H9 (cell line): ENCODE data around the gene PRUNE2. TPM values are rescaled to one million over a fixed set of nuclear protein-coding genes. Genes with fewer than 3 reads are reported as not detected.

ENCODE experiments used
- DNase-seq: peaks from one replicate; pipeline ENCODE4 v3.0.0-alpha.2; 2017
- H2AFZ ChIP-seq: one replicate; pipeline ENCODE4 v1.6.1; 2013; ENCODE audit warnings: mild to moderate bottlenecking, low read length, control low read depth, moderate library complexity
- H2AK5ac ChIP-seq: 2 replicates; pipeline ENCODE4 v1.6.1; 2013; ENCODE audit warnings: low read length, control low read depth, mixed read lengths; ENCODE audit not compliant: insufficient read length
- H2BK120ac ChIP-seq: one replicate; pipeline ENCODE4 v1.6.1; 2013; ENCODE audit warnings: low read depth, mild to moderate bottlenecking, low read length, control low read depth, inconsistent platforms; ENCODE audit not compliant: poor library complexity, severe bottlenecking
- H2BK12ac ChIP-seq: 2 replicates; pipeline ENCODE4 v1.6.1; 2013; ENCODE audit warnings: low read length, control low read depth, mixed read lengths, low read depth; ENCODE audit not compliant: insufficient read length
- H2BK15ac ChIP-seq: 2 replicates; pipeline ENCODE4 v1.6.1; 2013; ENCODE audit warnings: low read depth, low read length, control low read depth
- H2BK20ac ChIP-seq: one replicate; pipeline ENCODE4 v1.6.1; 2013; ENCODE audit warnings: low read depth, mild to moderate bottlenecking, low read length, control low read depth, inconsistent platforms; ENCODE audit not compliant: poor library complexity, severe bottlenecking
- H2BK5ac ChIP-seq: 2 replicates; pipeline ENCODE4 v1.6.1; 2013; ENCODE audit warnings: low read length, control low read depth, mixed read lengths; ENCODE audit not compliant: insufficient read length
- H3K14ac ChIP-seq: 2 replicates; pipeline ENCODE4 v1.6.1; 2013; ENCODE audit warnings: low read length, control low read depth; ENCODE audit not compliant: insufficient read depth
- H3K18ac ChIP-seq: 2 replicates; pipeline ENCODE4 v1.6.1; 2013; ENCODE audit warnings: low read depth, mild to moderate bottlenecking, mixed read lengths, low read length, control low read depth; ENCODE audit not compliant: insufficient read length
- H3K23ac ChIP-seq: 2 replicates; pipeline ENCODE4 v1.6.1; 2013; ENCODE audit warnings: low read length, control low read depth, mixed read lengths, low read depth; ENCODE audit not compliant: insufficient read length
- H3K23me2 ChIP-seq: 2 replicates; pipeline ENCODE4 v1.6.1; 2013; ENCODE audit warnings: low read depth, mild to moderate bottlenecking, mixed read lengths, low read length, control low read depth; ENCODE audit not compliant: insufficient read length, poor library complexity, severe bottlenecking
- H3K27ac ChIP-seq: 2 replicates; pipeline ENCODE4 v1.5.1; 2013; ENCODE audit warnings: low read length, control low read depth, mixed read lengths, low read depth; ENCODE audit not compliant: insufficient read length
- H3K27me3 ChIP-seq: 2 replicates; pipeline ENCODE4 v1.6.1; 2013; ENCODE audit warnings: low read length, control low read depth, inconsistent platforms; ENCODE audit not compliant: insufficient read depth
- H3K4ac ChIP-seq: 2 replicates; pipeline ENCODE4 v1.6.1; 2013; ENCODE audit warnings: low read depth, mild to moderate bottlenecking, control low read depth, inconsistent platforms, low read length, moderate library complexity
- H3K4me1 ChIP-seq: 2 replicates; pipeline ENCODE4 v1.6.1; 2013; ENCODE audit warnings: low read length, control low read depth, inconsistent platforms; ENCODE audit not compliant: insufficient read depth
- H3K4me2 ChIP-seq: 2 replicates; pipeline ENCODE4 v1.6.1; 2013; ENCODE audit warnings: low read length, control low read depth, mixed read lengths; ENCODE audit not compliant: insufficient read length, insufficient read depth
- H3K56ac ChIP-seq: 2 replicates; pipeline ENCODE4 v1.6.1; 2013; ENCODE audit warnings: low read depth, mild to moderate bottlenecking, mixed read lengths, low read length, control low read depth; ENCODE audit not compliant: insufficient read length
- H3K79me1 ChIP-seq: 2 replicates; pipeline ENCODE4 v1.6.1; 2013; ENCODE audit warnings: low read depth, mild to moderate bottlenecking, moderate library complexity, low read length, control low read depth, inconsistent platforms; ENCODE audit not compliant: insufficient read depth, poor library complexity, severe bottlenecking
- H3K79me2 ChIP-seq: 2 replicates; pipeline ENCODE4 v1.6.1; 2013; ENCODE audit warnings: low read length, control low read depth, inconsistent platforms; ENCODE audit not compliant: insufficient read depth
- H3K9ac ChIP-seq: 2 replicates; pipeline ENCODE4 v1.6.1; 2013; ENCODE audit warnings: low read length, control low read depth, mixed read lengths; ENCODE audit not compliant: insufficient read length; ENCODE audit errors: extremely low read depth
- H3K9me3 ChIP-seq: one replicate; pipeline ENCODE4 v1.6.1; 2013; ENCODE audit warnings: low read depth, low read length, inconsistent platforms; ENCODE audit not compliant: control insufficient read depth
- H3T11ph ChIP-seq: one replicate; pipeline ENCODE4 v1.6.1; 2013; ENCODE audit warnings: mild to moderate bottlenecking, low read length, control low read depth, inconsistent platforms
- H4K20me1 ChIP-seq: one replicate; pipeline ENCODE4 v1.6.1; 2013; ENCODE audit not compliant: control insufficient read depth, insufficient read length, insufficient read depth
- H4K5ac ChIP-seq: 2 replicates; pipeline ENCODE4 v1.6.1; 2013; ENCODE audit warnings: low read depth, mild to moderate bottlenecking, mixed read lengths, low read length, control low read depth; ENCODE audit not compliant: insufficient read length
- H4K8ac ChIP-seq: replicated peaks from 2 replicates; pipeline ENCODE4 v1.6.1; 2013; ENCODE audit warnings: low read length, control low read depth, mixed read lengths, low read depth; ENCODE audit not compliant: insufficient read length
- H4K91ac ChIP-seq: 2 replicates; pipeline ENCODE4 v1.6.1; 2013; ENCODE audit warnings: low read depth, mild to moderate bottlenecking, moderate library complexity, mixed read lengths, low read length, control low read depth; ENCODE audit not compliant: insufficient read length
- H3K27ac Mint-ChIP-seq, 3 experiments: 2 replicates in 2 of 3; 3 replicates in 1 of 3; pipeline ENCODE4 v1.8.0; 2020 to 2021; ENCODE audit warnings: mixed read lengths in 3 of 3, mild to moderate bottlenecking in 1 of 3, moderate library complexity in 1 of 3
- H3K27me3 Mint-ChIP-seq: 2 replicates; pipeline ENCODE4 v1.8.0; 2021; ENCODE audit warnings: low read depth, mild to moderate bottlenecking, moderate library complexity, mixed read lengths
- H3K36me3 Mint-ChIP-seq, 3 experiments: 2 replicates in 2 of 3; 3 replicates in 1 of 3; pipeline ENCODE4 v1.8.0; 2020 to 2021; ENCODE audit warnings: low read depth in 3 of 3, mixed read lengths in 3 of 3; ENCODE audit not compliant: insufficient read depth in 1 of 3
- H3K4me1 Mint-ChIP-seq, 2 experiments: 2 replicates each; pipeline ENCODE4 v1.8.0; 2020; ENCODE audit warnings: mixed read lengths in 2 of 2
- H3K4me3 Mint-ChIP-seq, 2 experiments: 2 replicates in 1 of 2; 3 replicates in 1 of 2; pipeline ENCODE4 v1.8.0; 2020 to 2021; ENCODE audit warnings: mild to moderate bottlenecking in 2 of 2, mixed read lengths in 2 of 2, moderate library complexity in 1 of 2
- H3K9me3 Mint-ChIP-seq, 2 experiments: 2 replicates in 1 of 2; 3 replicates in 1 of 2; pipeline ENCODE4 v1.8.0; 2020; ENCODE audit warnings: mild to moderate bottlenecking in 2 of 2, mixed read lengths in 2 of 2, moderate library complexity in 1 of 2
- WGBS: extraction: QIAGEN DNeasy Blood & Tissue Kit; methylation state at CpG from one replicate; pipeline ENCODE4 v1.1.7; 2013; ENCODE audit warnings: missing lambda C conversion rate, low lambda C conversion rate, mixed read lengths; ENCODE audit not compliant: insufficient read length; ENCODE audit errors: extremely low coverage; 5-methylcytosine and 5-hydroxymethylcytosine counted together
- total RNA-seq: library from RNA; stranded (reverse); gene quantifications from 2 replicates; pipeline ENCODE4 v1.2.1, GENCODE V29; 2021
- TF ChIP-seq, protein P1 (sequence below): fragments of 200-600 bp; sonication (generic); conservative IDR thresholded peaks from 3 replicates; pipeline ENCODE4 v1.8.0; 2021; ENCODE audit warnings: antibody characterized with exemption, mild to moderate bottlenecking

Gene PRUNE2
- total RNA-seq, 1 experiment from 2014 or later = 12.1 TPM

- H3K27ac Mint-ChIP-seq = no peak overlapping the region; a peak in 1 of 7 replicates
- no peaks in the 10 kb centered on the region for H3K79me2 ChIP-seq
- H4K5ac ChIP-seq = no peak overlapping the region
- H2AK5ac ChIP-seq = no peak overlapping the region
- H2BK20ac ChIP-seq = no peak overlapping the region
- no peaks in the 10 kb centered on the region for H3K23me2 ChIP-seq
- H3K4me3 Mint-ChIP-seq = no peak overlapping the region
- no peak overlapping the region for H3K14ac ChIP-seq
- no peak overlapping the region for H2BK12ac ChIP-seq
- H3K56ac ChIP-seq = no peak overlapping the region
- no peaks in the 10 kb centered on the region for H3K4me1 Mint-ChIP-seq
- H3K23ac ChIP-seq = no peak overlapping the region
- H4K8ac ChIP-seq = no peak overlapping the region
- H2BK5ac ChIP-seq = no peak overlapping the region
- no peak overlapping the region for H2BK15ac ChIP-seq
- no peaks in the 10 kb centered on the region for H3K27me3 Mint-ChIP-seq
- H4K20me1 ChIP-seq = no peaks in the 10 kb centered on the region
- H3K9me3 ChIP-seq = no peaks in the 10 kb centered on the region
- H3K36me3 Mint-ChIP-seq = peaks cover 0 to 2% (median 0%) of the 10 kb centered on the region in 3 experiments; a peak in 3 of 7 replicates
- no peak overlapping the region for H3T11ph ChIP-seq
- H3K9ac ChIP-seq = no peak overlapping the region
- no peak overlapping the region for H3K4ac ChIP-seq
- no peaks in the 10 kb centered on the region for H3K27me3 ChIP-seq
- no peak overlapping the region for H3K18ac ChIP-seq
- no peak for DNase-seq
- no peak overlapping the region for H3K4me2 ChIP-seq
- H2AFZ ChIP-seq = no peak overlapping the region
- no peaks in the 10 kb centered on the region for H3K4me1 ChIP-seq
- no peak overlapping the region for H3K27ac ChIP-seq
- no peak overlapping the region for H4K91ac ChIP-seq
- peaks cover 0 to 7% of the 10 kb centered on the region in 2 experiments; a peak in 3 of 5 replicates for H3K9me3 Mint-ChIP-seq
- H2BK120ac ChIP-seq = no peak overlapping the region
- TF ChIP-seq, protein P1, sequence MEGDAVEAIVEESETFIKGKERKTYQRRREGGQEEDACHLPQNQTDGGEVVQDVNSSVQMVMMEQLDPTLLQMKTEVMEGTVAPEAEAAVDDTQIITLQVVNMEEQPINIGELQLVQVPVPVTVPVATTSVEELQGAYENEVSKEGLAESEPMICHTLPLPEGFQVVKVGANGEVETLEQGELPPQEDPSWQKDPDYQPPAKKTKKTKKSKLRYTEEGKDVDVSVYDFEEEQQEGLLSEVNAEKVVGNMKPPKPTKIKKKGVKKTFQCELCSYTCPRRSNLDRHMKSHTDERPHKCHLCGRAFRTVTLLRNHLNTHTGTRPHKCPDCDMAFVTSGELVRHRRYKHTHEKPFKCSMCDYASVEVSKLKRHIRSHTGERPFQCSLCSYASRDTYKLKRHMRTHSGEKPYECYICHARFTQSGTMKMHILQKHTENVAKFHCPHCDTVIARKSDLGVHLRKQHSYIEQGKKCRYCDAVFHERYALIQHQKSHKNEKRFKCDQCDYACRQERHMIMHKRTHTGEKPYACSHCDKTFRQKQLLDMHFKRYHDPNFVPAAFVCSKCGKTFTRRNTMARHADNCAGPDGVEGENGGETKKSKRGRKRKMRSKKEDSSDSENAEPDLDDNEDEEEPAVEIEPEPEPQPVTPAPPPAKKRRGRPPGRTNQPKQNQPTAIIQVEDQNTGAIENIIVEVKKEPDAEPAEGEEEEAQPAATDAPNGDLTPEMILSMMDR = no peak
- no CpG with 5 or more reads among the region's 6 CpGs for WGBS
- H3K79me1 ChIP-seq = no peaks in the 10 kb centered on the region
Measured at GRCh38 chr9:76926846-76927245, 20.9 kb upstream of the PRUNE2 start.
